ENCODE data around the gene ZNF235.

- TF ChIP-seq CTCF (IDR thresholded peaks at IDR 0.05) (no peak), POLR2A (IDR thresholded peaks at IDR 0.05) (no peak)
Observed at GRCh38 chr19:44260343-44260681, 44.5 kb downstream of the ZNF235 start.
